HG03175 (cell line): ENCODE results near the gene TBC1D30.
A peak's percentile ranks its signal among the peaks of the same experiment; 100 is the strongest.
"Not testable (repeated sequence)": the region's sequence is repeated elsewhere in the genome, so short reads cannot be mapped to it uniquely, and the experiment has no call there.

Source experiments
- ATAC-seq: cut with Tn5 transposase; IDR thresholded peaks from one replicate; pipeline ENCODE4 v1.9.1; 2021; ENCODE audit warnings: mild to moderate bottlenecking, moderate library complexity; ENCODE audit not compliant: unreplicated experiment

TBC1D30 gene, protein sequence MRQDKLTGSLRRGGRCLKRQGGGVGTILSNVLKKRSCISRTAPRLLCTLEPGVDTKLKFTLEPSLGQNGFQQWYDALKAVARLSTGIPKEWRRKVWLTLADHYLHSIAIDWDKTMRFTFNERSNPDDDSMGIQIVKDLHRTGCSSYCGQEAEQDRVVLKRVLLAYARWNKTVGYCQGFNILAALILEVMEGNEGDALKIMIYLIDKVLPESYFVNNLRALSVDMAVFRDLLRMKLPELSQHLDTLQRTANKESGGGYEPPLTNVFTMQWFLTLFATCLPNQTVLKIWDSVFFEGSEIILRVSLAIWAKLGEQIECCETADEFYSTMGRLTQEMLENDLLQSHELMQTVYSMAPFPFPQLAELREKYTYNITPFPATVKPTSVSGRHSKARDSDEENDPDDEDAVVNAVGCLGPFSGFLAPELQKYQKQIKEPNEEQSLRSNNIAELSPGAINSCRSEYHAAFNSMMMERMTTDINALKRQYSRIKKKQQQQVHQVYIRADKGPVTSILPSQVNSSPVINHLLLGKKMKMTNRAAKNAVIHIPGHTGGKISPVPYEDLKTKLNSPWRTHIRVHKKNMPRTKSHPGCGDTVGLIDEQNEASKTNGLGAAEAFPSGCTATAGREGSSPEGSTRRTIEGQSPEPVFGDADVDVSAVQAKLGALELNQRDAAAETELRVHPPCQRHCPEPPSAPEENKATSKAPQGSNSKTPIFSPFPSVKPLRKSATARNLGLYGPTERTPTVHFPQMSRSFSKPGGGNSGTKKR

DNA sequence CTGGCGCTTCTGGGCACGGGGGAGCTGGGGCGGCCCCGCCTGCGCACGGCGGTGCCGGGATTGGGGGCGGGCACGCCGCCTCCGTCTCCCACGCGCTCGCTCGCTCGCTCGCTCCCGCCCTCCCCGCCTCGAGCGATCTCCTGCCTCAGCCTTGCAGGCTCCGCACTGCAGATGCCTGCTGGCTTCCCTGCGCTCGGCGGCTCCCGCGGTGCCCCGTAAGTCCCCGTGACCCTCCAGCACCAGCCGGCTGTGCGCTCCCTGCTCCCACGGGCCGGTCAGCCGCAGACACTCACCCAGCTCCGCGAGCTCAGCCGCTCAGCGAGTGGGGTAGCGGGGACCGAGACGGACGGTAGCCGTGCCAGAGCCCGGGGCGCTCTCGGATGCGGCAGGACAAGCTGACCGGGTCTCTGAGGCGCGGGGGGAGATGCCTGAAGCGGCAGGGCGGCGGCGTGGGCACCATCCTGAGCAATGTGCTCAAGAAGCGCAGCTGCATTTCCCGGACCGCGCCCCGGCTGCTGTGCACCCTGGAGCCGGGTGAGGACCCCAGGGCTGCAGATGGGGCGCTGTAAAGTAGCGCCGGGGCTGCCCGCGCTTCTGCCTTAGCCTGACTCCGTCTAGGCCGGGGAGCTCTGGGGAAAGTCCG lies at the start of gene TBC1D30:
Gene TBC1D30, plus strand, starts transcription at position 148 of the 643 bp plus-strand sequence. Its CDS starts 233 bp downstream, at position 381.
- ATAC-seq, result no peak

DNA sequence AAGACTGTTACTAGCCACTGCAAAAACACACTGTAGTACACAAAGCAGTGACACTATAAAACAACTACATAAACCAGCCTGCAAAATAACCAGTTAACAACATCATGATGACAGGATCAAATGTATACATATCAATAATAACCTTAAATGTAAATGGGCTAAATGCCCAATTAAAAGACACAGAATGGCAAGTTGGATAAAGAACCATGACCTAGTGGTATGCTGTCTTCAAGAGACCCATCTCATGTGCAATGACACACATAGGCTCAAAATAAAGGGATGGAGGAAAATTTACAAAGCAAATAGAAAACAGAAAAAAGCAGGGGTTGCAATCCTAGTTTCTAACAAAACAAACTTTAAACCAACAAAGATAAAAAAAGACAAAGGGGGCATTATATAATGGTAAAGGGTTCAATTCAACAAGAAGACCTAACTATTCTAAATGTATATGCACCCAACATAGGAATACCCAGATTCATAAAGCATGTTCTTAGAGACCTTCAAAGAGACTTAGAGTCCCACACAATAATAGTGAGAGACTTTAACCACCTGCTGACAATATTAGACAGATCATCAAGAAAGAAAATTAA lies 49.2 kb upstream of the TBC1D30 start:
- not testable (repeated sequence) for ATAC-seq

DNA sequence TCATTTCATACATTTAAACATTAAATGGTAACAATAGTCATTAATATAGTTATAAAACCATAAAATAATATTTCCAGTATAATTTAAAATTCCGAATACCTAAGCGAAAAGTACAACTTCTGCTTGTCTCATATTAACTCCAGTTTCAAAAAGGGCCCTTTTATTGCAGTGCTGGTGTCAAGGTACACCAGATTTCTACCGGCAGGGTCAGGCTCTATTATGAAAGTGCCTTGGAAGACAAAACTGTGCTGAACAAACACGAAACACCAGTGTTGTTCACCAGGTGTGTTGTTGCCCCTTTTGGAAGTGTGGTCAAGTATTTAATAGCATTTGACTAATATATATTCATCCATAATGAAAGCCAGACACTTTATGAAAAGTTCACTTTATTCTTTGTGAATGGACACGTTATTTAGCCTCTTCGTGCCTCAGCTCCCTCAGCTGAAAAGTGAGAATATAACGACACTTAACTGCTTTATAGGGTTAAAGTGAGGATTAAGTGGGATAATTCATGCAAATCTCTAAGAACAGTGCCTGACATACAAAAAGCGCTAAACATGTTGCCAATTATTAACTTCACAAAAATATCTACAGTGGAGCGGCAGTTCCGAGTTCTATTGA lies 45.0 kb upstream of the TBC1D30 start:
- no peak for ATAC-seq

DNA sequence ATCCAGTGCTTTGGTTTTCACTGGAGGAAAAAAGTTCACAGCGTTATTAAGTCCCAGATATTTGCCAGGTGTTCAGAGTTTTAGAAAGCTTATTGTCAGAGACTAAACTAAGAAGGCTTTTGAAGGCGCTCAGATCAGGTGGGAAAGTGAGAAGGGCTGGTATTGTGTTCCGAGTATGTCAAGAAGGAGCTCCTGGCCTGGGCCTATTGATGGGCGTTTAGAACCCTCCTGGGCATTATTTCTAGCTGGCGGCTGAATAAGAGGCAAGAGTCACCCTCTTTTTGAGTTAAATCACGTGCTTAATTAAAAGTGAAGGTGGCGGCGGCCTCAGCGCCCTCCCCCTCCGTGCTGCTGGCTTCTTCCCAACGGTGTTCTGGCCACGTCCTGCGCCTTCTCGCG lies 44.3 kb upstream of the TBC1D30 start:
- ATAC-seq, result no peak

DNA sequence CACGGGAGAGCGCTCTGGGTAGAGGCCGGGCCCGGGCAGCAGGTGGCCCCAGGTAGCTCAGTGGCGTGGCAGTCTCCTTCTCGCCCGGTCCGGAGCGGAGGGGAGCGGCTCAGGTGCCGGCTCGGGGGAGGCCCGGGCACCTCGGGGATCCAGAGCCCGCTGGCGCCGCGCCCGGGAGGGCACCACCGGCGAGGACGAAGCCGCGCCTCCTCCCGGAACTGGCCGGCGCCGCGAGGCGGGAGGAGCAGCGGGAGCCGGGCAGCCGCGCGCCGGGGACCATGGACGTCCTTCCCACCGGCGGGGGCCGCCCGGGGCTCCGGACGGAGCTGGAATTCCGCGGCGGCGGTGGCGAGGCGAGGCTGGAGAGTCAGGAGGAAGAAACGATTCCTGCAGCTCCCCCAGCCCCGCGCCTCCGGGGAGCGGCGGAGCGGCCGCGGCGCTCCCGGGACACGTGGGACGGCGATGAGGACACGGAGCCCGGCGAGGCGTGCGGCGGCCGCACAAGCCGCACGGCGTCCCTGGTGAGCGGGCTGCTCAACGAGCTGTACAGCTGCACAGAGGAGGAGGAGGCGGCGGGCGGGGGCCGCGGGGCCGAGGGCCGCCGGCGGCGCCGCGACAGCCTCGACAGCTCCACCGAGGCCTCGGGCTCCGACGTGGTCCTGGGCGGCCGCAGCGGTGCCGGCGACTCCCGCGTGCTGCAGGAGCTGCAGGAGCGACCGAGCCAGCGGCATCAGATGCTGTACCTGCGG lies 43.7 kb upstream of the TBC1D30 start:
- peak; percentile 54 for ATAC-seq

DNA sequence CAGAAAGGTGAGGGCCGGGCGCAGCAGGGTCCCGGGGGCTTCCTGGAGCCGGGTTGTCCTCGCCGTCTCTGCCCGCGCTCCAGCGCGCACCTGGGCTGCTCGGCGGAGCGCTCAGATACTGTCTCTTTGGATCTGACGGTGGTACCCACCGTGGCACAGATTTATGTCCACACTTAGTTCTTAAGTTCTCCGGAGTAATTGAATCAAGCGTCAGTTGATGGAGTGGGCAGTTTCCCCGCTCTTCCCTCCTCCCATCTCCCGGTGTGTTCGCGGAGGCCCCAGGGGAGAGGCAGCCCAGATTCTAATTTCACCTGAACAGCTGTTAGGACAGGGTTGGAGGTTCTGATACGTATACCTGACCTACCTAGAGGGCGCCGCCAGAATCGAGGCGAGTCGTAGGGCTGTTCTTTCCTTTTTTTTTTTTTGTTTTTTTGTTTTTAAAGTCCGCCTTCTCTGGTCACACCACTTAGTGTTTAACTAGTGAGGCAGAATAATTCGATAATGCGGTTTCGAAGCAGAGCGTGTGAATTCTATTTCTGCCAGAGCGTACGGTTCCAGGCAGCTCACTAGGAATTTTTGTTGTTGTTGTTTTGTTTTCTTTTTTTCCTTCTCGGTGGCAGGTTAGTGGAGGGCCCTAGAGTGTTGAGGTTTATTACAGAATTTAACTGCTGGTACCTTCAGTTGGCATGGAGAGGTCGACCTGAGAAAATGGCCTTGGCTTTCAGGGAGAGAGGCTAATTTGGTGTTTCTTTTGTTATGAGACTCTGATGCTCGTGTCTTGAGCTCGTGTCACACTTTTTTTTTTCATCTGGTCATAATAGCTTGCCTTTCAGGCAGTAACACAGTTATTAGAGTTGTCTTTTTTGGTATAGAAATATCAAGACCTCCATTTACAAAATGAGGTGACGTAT lies 42.9 kb upstream of the TBC1D30 start:
- peak; percentile 42 for ATAC-seq

DNA sequence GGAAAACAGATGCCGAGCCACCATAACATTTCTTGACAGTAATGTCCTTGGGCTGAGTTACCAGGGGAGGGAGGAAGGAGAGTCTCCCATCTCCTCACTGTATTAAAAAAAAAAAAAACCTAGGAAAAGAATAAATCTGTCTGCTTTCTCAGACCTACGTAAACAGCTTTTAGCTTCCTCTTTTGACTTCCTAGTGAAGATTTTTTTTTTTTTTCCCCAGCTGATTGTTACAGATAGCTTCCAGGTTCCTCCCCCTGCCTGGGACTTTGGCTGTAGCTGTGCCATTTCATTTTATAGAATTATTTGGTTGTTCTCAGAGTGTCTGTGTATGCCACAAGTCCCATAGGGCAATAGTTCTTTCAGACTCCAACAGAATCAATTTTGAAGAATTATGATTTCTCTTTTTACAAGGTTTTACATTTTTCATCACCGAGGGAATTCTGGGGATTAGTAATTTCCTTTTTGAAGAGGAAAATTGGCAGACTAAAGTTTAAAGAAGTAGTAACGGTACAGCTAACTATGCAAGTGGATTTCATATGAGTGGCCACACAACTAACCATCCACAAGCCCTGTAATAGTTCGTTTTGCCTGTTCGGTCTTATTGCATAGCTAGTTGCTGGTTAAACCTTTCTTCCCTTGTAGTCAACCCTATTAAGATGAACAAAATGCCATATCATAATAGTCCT lies 42.1 kb upstream of the TBC1D30 start:
- ATAC-seq, result no peak

DNA sequence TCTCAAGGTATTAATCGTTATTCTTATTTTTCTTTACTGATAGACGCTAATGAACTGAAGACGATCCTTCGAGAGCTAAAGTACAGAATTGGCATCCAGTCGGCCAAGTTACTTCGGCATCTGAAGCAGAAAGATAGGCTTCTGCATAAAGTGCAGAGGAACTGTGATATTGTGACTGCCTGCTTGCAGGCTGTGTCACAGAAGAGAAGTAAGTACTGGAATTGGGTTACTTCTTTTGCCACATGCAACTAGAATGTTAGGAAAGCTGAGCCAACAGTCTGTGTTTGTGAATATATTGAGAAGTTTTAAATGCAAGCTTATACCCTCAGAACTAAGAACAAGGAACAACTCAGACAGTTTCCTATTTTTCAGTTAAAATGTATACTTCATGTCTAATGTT lies 38.6 kb upstream of the TBC1D30 start:
- ATAC-seq, result no peak

DNA sequence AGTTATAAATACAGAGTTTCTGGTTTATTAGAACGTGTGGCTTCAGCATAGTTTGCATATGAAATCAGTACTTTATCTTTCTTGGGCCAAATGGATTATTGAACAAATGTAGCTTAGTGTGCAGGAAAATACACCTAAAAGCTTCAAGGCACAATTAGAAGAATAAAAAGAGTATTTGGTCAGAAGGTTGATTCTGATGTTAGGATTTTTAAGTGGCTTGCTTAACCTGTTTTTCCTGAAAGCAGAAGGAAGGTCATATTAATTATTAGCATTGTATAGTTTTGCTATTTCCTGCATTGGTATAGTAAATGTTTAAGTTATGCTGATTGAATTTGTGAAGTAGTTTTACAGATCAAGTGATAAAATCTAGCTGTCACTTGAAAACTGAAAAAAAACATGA lies 34.3 kb upstream of the TBC1D30 start:
- ATAC-seq, result no peak

DNA sequence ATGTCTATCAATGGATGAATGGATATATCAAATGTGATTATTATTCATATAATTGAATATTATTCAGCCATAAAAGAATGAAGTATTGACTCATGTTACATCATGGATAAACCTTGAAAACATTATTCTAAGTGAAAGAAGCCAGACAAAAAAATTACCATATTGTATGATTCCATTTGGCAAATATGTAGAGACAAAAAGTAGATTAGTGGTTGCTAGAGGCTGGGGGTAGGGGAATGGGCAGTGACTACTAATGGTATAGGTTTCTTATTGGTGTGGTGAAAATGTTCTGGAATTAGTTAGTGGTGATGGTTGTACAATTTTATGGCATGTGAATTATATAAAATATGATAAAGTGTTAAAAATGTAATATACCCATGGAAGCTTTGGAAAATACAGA lies 33.4 kb upstream of the TBC1D30 start:
- ATAC-seq, result no peak

DNA sequence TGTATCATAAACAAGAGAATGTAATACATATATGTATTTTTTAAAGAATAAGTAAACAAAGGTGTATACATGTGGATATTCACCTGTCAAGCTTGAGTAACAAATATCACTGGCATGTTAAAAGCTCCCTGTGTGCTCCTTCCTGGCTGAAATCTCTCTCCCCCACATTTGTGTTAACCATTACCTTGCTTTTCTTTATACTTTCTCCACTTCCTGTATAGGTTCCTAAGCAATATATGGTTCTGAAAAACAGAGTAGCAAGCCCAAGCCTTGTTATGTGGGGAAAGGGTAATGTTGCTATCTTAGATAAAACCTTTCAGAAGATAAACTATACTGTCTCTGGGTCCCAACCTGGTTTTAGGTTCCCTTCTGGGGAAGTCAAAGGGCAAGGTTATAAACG lies 32.3 kb upstream of the TBC1D30 start:
- ATAC-seq, result peak; percentile 53

DNA sequence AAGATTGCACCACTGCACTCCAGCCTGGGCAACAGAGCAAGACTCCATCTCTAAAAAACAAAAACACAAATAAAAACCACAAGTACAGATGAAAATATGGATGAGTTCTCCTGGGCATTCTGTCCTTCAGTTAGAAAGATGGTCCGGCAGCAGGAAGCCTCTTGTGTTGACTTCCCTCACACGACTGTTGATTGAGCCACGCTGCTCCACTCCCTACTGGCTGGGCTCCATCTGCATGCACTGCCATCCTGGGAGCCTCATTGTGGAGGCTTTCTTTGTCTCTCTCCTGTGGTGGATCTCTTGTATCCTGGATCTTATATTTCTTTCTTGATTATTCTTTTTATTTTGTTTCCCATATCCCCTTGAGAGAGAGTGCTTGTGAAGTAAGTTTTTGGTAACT lies 30.8 kb upstream of the TBC1D30 start:
- no peak for ATAC-seq

DNA sequence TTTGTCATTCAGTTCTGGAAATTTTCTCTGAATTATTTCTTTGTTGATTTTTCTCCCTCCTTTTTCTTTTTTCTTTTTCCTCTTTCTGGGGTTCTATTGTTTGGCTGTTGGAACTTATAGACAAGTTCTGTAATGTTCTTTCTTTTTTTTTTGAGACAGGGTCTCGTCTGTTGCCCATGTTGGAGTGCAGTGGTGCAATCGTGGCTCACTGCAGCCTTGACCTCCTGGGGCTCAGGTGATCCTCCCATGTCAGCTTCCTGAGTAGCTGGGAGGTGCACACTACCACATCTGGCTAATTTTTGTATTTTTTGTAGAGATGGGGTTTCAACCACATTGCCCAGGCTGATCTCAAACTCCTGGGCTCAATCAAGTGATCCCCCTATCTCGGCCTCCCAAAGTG lies 30.1 kb upstream of the TBC1D30 start:
- ATAC-seq, result no peak

DNA sequence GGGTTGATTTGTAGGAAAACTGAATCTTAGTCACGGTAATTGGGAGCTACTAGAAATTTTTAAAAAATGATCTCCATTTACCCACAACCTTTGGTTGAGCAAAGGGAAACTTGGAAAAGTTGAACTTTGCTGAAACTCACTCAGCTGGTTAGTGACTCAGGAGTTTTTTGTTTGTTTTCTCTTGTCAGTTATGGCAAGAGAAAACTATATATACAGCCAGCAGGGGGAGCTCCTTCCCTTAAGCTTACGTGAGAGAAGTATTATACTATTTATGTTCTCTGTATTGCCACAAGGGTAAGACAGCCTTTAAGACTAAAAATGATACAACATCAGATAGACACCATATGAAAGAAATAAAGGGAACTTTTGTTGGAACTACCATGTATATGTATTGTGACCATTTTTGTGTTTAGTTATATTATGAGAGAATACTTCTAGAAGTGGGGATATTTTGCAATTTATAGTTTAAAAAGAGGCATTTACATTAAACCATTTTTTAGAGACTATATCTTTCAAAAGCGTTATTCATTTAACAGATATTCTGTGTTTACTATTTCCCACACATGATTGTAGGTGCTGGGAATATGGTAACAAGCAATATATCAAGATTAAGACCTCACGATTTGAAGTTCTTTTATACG lies 28.1 kb upstream of the TBC1D30 start:
- ATAC-seq, result peak; percentile 82

DNA sequence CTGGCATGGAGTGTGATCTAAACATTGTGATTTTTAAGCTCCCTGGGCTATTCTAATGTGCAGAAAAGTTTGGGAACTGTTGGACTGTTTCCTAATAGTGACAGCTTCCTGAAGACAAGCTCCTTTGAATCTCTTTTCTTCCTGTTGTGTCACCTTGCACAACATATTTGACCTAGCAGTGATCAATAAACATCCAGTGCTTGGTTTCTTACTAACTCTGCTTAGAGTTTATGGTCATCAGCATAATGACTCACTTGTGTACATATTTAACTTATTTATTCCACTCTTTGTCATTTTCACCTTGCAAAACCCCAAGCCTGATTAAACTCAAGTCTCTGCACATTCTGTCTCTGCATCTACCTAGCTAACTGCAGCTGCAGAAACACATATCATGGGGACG lies 27.3 kb upstream of the TBC1D30 start:
- ATAC-seq, result no peak

DNA sequence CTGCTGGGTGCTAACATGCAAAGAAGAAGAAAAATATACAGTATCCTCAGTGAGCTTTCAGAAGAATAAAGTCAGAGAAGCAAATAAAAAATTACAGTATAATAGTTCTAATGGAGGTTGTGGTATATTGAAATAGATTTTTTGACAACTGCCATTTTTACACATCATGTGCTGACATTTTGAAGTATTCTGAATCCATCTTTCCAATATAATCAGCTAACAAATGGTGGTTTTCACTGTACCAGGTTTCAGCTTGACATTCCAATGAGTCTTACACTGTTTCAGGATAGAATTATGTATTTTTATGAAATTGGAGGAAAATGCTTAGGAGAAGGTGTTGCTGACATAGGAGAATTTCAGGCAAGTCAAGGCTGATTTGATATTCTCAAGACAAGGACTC lies 26.3 kb upstream of the TBC1D30 start:
- ATAC-seq, result no peak

DNA sequence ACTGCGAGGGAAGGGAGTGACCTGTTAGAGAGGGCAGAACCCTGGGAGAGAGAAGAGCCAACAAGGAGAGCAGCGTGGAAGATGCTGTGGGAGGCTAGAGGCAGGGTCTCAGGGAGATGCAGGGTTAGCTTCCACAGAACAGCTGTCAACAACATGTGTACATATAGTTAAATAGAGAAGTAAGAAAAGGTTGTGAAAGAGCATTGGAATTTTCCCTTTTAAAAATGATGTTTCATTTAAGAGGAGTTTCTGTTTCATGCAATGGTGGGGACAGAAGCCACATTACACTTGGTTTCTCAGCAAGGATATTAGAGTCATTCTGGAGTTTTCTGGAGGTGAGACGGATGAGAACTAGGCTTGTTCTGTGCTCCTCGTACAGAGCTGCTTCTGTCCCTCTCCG lies 23.8 kb upstream of the TBC1D30 start:
- ATAC-seq, result no peak

DNA sequence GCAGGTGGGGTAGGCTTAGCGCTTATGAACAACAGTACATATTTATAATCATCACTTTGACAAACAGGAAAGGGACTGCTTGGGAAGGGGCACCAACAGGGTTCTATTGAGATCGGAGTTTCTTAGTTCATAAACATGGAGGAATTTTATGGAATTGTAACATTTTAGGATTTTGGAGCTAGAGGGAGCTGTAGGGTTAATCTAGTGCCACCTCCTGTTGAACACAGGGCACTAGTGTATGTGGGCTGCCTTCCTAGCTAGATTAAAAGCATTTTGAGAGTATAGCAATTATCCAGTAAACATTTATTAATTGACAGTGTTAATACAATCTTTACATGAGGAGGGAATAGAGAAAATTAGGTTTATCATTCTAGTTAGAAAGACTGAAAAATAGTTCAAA lies 23.1 kb upstream of the TBC1D30 start:
- ATAC-seq, result no peak
